Renal pelvis (tissue), 4 donors: ENCODE data around the gene ETV1. TPM values are rescaled to one million over a fixed set of nuclear protein-coding genes. Genes with fewer than 3 reads are reported as not detected.
A peak's percentile ranks its signal among the peaks of the same experiment; 100 is the strongest.
"Not testable (repeated sequence)": the region's sequence is repeated elsewhere in the genome, so short reads cannot be mapped to it uniquely, and the experiment has no call there.

Experiments used
- DNase-seq: peaks from one replicate; pipeline ENCODE4 v3.0.0-alpha.2; 2013
- polyA plus RNA-seq, 3 donors: library from polyadenylated mRNA; unstranded; fragments of 120-200 nt; gene quantifications; one replicate each; pipeline ENCODE4 v1.2.1, GENCODE V29; 2013; ENCODE audit not compliant: insufficient read length in 3 of 3

ETV1 gene
- polyA plus RNA-seq, 3 donors: 29.0 to 37.5 (median 33.2) TPM

DNA sequence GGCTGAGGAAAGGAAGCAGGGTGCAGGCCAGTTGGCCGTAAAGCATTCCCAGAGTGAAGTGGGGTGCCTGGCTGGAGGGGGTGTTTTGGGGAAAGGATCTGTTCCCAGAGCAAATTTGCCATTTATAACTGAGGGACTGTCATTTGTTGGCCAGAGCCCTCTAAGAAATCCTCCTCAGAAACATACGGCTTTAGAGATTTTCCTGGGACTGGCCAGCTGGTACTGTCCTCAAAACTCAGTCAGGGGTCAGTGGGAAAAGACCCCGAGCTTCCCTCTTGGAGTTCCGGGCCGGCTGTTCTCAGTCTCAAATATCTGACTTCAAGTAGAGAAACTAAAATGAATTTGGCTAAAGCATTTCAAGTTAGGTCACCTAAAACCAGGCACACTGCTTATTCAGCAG lies 55.9 kb downstream of the ETV1 start:
- DNase-seq: peak; percentile 61

DNA sequence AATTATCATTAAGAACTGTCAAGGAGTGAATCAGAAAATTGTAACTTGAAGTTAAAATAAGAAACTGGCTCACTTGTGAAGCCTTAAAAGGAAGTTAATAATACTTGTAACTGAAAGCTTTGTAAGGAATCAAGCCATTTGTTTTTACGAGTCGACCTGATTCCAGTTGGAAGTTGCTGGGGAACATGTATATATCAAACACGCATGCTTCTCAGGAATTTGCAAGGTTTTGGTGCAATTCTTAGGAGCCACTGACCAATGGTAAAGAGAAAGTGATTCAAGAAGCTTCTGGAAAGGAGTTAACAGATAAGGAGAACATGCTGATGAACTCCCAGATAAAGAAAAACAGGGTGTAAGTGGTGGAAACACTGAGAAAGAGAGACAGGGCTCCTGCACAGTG lies 56.4 kb downstream of the ETV1 start:
- DNase-seq: no peak

DNA sequence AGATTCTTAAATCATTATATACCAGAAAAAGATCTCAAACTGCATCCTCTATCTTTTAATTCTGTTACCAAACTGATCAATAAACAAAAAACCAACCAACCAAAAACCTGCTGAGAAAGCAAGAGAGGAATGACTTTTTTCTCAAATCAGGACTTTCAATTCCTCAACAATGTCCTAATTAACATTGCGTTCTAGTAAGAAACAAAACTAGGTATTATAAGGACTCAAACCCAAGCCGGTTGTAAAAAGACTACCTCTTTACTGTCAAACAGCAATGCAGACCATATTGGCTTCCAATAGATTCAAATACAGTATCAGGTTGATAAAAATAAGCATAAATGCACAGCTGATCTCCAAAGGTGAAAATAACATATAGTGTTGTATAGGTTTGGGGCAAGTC lies 57.3 kb downstream of the ETV1 start:
- no peak for DNase-seq

DNA sequence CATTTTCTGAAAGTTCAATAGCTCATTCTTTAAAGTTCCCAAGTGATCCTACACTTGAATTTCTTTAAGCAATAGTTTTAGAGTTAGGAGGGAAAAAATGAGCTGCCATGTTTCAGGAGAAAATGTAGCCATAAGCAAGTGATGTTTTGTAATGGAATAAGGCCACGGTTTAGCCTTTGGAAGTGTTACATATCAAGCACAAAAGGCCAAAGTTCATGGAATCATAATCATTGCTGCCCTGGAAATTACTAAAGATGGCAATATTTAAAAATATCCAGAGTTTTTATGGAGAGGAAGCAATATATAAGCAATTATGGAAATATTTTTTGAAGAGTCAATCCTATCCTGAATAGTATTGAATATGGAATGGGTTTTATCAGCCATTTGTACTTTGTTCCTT lies 68.4 kb downstream of the ETV1 start:
- no peak for DNase-seq

GRCh38 chr7:13920053-13920697 lies 69.3 kb downstream of the ETV1 start:
- peak; percentile 94 for DNase-seq

GRCh38 chr7:13918333-13918732 lies 71.1 kb downstream of the ETV1 start:
- not testable (repeated sequence) for DNase-seq

DNA sequence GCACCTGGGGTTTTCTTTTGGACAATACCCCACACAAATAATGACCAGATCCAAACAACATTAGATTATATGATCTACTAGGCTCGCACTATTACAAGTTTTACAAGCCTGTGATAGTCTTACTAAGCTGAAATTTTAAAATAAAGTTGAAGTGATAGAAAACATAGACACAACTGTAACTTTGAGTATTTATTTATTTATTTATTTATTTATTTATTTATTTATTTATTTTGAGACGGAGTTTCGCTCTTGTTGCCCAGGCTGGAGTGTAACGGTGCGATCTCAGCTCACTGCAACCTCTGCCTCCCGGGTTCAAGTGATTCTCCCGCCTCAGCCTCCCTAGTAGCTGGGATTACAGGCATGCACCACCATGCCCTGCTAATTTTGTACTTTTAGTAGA lies 72.4 kb downstream of the ETV1 start:
- DNase-seq: not testable (repeated sequence)

GRCh38 chr7:13915891-13916290 lies 73.6 kb downstream of the ETV1 start:
- DNase-seq: no peak

- DNase-seq: peak; percentile 72
These were observed 76.7 kb downstream of the ETV1 start for GRCh38 chr7:13912715-13913278.

DNA sequence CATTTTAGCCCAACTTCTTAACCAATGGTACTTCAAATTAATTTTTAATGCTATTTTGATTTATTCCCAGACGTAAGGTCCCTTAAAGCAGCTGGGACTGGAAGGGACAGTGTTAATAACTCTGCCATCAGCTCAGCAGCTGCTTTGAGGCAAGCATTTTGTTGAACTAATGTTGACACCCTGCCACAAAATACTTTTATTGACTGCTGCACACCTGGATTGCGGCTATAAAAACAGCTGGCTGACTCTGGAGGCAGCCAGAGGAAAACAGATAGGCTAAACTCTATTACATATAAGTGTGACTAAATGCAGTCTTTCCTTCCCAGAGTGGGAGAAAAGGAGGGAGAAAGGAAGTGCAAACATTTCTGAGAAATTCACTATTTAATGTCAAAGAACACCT lies 77.6 kb downstream of the ETV1 start:
- no peak for DNase-seq

GRCh38 chr7:13910805-13911551 lies 78.5 kb downstream of the ETV1 start:
- no peak for DNase-seq

- DNase-seq: no peak
These were observed 80.6 kb downstream of the ETV1 start for GRCh38 chr7:13908667-13909397.

GRCh38 chr7:13907831-13908230 lies 81.6 kb downstream of the ETV1 start:
- DNase-seq: no peak

GRCh38 chr7:13904689-13905088 lies 84.8 kb downstream of the ETV1 start:
- DNase-seq: no peak

- DNase-seq: no peak
These were observed 85.5 kb downstream of the ETV1 start for GRCh38 chr7:13904007-13904406.

GRCh38 chr7:13901577-13901976 lies 87.9 kb downstream of the ETV1 start:
- no peak for DNase-seq

GRCh38 chr7:13898957-13899670 lies 90.4 kb downstream of the ETV1 start:
- DNase-seq: no peak

GRCh38 chr7:13897819-13898218 lies 91.6 kb downstream of the ETV1 start:
- no peak for DNase-seq

GRCh38 chr7:13894954-13895353 lies 94.5 kb downstream of the ETV1 start:
- DNase-seq: no peak

DNA sequence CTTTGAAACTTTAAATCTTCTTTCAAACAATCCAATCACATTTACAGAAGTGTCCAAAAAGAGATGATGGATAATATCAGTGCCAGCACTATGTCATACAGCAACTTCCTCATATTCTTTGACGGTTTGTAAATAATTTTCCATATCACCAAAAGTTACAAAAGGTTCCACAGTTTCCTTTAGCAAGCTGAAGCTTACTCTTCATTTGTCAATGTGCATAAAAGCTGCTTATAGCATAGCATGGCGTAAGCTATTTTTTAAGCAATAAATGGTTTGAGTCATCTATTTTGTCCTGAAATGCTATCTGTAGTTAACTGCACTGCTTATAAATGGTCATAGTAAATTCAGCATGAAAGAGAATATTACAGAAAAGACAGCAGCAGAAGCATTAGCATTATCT lies 95.1 kb downstream of the ETV1 start:
- DNase-seq: no peak

DNA sequence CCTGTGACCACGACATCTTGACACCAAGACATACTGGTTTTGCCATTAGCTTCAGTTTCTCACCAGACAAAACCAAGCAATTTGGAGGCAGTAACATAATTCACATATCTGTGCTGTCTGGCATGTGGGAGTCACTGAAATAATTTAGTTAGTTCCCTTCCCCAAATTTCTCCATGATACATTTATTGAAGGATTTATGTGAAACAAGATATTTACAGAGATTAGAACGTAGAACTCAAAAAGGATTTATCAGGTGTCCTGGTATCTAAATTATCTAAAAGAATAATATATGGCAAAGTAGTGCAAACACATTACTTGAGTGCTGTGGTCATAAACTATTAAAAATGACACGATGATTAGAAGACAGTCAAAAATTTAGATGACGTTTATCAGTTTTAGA lies 98.7 kb downstream of the ETV1 start:
- DNase-seq: no peak

DNA sequence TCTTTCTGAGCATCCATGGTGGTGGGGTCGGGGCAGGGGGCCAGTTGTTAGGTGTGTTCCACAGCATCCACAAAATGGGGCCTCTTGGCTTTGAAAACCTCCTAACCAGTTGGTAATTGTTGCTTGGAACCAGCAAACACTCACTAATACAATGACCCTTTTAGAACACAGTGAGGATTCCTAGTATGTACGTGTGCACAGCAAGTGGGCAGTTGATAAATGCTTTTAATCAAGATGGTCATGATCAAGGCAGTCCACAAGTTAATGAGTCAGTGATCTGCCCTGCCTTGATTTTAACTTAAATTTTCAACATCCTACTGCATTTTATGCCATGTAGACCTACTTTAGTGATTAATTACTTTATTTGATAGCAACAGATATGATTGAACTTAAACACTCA lies 103.1 kb downstream of the ETV1 start:
- no peak for DNase-seq
